Stimulated activated CD8-positive, alpha-beta memory T cell treated with anti-CD3 and anti-CD28 coated beads, Interleukin-4, amount 100 ng/mL, for 48 hours (primary cell): ENCODE results near the gene THBS2.
"Not testable (repeated sequence)": the region's sequence is repeated elsewhere in the genome, so short reads cannot be mapped to it uniquely, and the experiment has no call there.

Source experiments
- DNase-seq: peaks from one replicate; pipeline ENCODE4 v3.0.0-alpha.2; 2020

THBS2 gene

DNA sequence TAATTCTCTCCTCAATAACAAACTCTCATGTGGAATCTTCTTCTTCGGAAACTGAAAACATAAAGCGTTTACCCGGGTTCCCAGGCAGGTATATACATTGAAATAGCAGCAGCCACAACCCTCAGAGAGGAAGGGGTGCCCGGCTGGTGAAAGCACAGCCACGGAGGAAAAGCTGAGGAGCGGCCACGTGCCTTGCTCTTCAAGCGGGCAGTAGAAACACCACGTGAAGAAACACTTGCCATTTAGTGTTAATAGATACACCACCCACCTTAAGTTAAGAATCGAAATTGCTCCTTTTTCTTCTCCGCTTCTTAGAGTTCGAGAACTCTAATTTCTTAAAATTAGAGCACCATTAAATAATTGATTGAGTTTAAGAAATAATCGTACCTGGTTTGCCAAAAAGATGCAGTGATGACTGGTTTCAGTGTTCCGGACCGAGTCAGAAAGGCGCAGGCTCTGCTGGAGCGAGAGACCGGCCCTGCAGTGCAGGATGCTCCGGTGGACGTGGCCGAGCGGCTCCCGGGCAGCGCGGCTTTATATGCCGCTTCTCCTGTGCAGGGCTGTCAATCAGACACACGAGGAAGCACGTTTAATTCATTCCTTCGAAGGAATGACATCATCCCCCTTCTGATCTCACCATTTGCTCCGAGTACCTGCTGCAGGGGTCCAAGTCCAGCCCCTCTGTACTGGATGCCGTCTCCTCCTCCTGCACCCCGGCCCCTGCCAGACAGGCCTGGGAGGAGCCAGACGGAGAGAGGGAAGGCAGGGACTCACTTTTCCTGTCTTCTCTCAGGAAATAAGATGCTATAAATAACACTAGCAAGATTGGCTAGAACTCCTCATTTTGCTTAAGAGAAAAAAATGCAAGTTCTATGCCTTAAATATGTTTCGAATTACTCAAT lies at the start of gene THBS2:
Gene THBS2, minus strand, starts transcription at position 510 of the 902 bp plus-strand sequence. CDS start 3,062 bp downstream, outside the sequence.
- DNase-seq: no peak

DNA sequence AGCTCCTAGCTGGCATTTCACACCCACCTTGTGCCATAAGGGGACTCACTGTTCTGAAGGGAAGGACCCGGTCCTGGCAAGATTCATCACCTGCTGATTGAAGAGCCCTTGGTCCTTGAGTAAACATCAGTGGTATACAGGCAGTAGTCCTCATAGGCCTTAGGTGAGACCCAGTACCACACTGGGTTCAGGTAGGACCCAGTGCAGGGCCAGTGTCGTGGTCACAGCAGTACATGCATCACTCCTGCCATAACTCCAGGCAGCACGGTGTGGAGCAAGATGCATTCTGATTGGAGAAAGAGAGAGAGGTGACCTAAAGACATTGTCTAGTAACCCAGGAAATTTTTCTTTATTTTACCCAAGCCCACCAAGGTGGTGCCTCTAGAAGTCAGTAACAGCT lies 49.1 kb upstream of the THBS2 start:
- DNase-seq: no peak

DNA sequence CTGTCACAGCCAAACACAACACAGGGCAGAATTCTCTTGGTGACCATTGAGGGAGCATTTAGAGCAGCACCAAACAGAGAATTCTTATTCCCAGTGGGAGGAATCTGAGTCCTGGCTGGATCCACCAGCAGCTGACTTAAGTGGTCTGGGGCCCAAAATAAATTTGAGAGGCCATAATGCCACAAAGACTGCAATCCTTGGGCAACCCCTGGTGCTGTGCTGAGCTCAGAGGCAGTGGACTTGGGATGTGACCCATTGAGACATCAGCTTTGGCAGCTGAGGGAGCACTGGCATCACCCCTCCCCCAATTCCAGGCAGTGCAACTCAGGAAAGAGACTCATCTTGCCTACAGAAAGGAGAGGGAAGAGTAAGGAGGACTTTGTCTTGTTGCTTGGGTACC lies 48.6 kb upstream of the THBS2 start:
- DNase-seq: no peak

DNA sequence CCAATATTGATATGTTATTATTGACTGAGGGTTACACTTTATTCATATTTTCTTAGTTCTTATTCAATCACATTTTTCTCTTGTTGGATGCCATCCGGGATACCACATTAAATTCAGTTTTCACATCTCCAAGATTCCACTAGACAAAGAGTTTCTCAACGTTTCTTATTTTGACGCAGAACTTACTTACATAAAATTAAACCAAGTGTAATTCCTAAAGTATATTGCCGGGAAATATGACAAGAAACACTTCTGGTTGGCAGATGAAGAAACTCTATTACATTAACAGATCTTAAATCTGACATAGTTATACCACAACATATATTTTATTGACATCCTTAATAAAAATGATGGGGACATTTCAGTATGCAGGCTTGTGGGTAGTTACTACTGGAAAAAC lies 47.3 kb upstream of the THBS2 start:
- DNase-seq: no peak

DNA sequence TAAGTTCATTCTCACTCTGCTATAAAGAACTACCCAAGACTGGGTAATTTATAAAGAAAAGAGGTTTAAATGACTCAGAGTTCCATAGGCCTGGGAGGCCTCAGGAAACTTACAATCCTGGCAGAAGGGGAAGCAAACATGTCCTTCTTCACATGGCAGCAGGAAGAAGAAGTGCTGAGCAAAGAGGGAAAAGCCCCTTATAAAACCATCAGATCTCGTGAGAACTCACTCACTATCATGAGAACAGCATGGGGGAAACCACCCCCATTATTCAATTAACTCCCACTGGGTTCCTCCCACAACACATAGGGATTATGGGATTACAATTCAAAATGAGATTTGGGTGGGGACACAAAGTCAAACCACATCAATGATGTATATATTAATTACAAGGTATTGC lies 45.0 kb upstream of the THBS2 start:
- not testable (repeated sequence) for DNase-seq

DNA sequence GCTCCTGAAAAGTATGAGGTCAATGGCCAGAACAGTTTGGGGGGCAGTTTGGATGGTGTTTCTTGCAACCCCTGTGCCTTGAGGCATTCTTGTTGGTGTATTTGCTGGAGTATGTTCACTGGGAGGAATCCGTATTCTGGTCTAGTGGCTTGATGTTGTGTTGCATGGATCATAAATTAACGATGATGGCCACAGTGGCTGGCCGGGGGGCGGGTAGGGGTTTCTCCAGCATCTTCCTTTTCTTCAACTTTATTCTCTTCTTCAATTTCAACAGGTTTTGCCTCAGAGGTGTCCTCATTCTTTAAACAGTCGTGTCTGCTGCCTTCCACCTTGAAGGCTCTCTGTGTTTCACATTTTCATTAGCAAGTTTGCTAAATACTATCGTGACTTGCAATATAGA lies 43.0 kb upstream of the THBS2 start:
- DNase-seq: no peak

DNA sequence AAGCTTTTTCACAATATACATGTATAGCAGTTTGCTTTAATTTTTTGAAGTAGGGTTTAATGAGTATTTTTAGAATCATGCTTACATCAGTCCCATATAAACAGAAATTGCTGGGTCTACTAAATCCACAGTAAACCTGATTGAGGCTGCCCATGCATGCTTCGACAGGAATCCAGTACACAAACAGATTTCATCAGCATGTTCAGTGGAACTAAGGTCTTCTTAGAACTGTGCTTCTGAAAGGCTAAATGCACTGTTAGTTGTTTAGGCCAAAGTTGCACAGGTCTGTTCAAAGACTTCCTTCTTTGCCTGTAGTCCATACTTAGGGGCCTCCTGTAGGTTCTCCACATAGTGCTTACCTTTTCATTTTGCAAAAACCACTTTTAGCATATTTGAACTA lies 42.5 kb upstream of the THBS2 start:
- DNase-seq: no peak

DNA sequence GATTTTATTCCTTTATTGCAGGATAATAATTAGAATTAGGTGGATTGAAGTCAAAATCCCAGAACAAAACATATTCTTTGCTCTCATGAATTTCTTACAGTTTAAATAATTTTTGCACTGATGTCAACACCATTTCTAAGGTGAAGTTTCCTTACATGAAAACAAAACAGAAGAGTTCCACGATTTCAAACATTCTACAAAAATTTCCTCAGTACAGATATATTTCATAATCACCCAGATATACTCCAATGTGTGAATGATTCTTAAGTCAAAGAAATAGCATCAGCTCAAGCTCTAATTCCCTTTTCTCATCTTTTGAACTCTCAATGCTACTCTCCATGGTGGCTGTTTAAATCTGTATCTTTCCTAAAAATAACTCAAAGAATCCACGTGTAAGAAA lies 39.5 kb upstream of the THBS2 start:
- no peak for DNase-seq

DNA sequence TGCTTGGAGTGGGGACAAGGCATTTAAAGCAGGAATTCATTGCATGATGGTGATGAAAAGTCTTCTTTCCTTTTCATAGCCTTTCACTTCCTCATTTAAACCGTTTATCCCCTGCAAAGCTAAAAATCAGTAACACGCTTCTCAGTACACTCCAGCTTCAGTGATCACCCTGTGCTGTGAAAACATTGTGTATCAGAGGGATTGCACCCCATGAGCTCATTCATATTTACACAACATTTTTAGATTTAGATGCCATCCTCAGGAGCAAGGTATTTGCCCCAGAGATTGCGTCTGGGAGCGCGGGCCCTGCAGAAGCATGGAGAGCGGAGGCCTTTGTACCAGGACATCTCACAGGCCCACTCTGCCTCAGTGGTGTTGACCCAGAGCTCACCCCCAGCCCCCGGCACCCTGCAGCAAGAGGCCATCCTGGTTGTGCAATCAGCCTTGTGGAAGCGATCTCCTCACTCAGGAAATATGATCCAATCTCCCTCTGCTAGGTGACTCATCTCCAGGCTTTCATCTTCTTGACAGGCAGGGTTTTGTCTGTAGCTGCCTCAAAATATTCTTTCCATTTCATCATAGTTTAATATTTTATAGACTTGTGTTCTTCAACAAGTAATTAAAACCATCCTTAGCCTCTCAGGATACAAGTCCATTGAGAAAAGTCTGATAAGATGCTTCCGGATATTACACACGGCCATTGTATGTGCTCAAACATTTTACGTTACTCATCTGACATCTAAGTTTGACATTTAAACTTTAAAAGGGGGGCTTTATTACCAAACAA lies 38.9 kb upstream of the THBS2 start:
- no peak for DNase-seq

DNA sequence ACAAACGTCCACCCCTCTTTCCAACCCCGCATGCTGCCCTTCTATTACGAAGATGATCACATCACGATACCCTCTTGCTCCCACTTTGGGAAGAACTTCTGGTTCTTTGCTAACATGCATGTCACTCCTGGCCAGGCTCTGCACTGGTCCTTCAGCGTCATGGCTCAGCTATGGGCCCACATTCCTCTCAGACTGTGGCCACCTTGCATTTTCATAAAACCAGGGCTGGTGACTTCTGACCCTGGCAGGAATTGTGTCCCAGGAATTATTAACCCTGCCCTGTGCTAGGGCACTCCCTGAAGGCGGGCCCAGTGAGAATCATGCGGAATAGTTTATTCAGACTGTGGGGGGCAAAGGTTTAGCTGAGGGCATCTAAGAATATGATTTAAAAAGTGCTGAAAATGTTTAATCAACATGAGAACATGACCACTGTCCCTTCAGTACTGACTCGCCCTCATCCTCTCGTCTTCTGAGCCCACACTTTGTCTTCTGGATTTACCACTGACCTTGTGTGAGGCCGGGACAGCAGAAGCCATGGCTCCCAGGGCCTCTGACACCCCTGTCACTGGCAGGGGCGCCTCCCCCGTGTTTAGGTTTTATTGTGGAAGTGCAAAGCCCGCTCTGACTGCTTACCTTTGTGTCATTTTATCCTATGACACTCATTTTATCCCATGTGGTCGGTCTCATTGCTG lies 38.1 kb upstream of the THBS2 start:
- no peak for DNase-seq

DNA sequence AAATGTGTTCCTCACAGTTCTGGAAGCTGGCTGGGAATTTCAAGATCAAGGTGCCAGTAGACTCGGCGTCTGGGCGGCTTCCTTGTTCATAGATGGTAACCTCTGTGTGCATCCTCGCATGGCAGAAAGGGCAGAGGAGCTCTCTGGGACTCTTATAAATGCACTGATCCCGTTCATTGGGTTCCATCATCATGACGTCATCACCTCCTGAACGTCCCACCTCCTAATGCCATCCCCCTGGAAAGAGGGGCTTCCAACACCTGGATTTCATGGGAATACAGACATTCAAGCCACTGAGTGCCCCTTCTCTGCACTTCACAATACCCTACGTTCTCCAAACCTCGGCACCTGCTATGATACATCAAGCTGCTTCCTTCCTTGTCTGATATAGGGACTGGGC lies 37.5 kb upstream of the THBS2 start:
- DNase-seq: no peak

DNA sequence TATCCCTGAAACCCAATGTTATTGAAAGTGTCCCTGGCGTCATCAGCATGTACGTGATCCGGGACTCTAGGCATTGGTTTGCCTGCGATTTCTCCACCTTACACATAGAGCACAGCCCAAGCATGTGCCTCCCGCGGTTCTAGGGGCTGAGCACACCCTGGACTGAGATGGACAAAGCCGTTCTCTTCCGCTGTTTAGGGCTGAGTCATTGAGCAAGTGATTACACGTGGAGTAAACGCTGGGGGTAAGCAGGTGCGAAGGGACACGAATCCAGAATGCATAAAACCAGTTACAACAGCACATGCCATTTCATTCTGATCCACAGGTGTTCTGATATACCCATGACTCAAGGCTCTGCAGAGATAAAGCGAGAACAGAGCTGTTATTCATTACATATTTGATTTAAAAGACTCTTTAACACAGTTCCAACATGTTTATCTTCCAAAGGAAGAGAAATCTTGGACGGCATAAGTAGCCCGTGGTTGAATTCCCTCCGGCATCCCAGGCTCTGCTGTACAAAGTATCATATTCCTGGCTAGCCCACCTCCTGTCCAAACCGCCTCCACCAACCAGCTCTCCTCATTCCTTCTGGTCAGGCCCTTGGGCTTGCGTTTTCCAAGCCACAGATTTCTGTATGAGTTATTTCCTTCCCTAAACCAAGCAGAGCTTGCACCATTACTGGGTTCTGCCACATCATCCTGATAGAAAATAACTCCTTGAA lies 36.1 kb upstream of the THBS2 start:
- no peak for DNase-seq

DNA sequence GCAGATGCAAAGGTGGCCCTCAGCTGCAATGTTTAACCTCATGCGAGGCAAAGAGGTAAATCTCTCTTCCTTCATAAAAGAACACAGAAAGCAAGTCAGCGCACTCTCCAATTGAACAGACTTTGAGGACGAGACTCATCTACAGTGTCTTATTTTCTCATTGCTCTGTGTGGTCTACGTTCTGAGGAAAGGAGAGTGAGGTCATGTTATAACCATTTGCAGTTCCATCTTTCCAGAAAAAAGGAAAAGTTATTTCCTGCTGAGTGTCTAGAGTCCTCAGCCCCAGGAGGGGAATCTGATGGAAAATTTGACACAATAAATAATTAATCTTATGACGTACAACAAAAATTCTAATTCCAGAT lies 35.6 kb upstream of the THBS2 start:
- no peak for DNase-seq

DNA sequence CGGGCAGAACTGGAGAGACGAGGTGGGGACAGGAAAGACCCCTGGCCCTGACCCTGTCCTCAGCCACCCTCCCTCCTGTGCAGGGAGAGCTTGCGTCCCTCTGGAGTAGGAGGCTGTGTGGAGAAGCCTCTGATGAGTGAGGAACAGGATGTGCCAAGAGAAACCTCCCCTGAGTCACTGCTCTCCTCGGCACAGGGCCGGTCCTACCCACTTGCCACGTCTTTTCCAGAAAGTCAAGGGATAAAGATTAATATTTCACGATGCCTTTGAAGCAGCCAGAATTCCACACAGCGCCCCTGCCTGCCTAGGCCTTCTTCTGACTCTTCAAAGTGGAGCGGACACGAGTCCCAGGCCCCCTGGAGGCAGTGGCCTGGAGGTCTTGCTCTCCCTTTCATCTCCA lies 34.9 kb upstream of the THBS2 start:
- DNase-seq: no peak

DNA sequence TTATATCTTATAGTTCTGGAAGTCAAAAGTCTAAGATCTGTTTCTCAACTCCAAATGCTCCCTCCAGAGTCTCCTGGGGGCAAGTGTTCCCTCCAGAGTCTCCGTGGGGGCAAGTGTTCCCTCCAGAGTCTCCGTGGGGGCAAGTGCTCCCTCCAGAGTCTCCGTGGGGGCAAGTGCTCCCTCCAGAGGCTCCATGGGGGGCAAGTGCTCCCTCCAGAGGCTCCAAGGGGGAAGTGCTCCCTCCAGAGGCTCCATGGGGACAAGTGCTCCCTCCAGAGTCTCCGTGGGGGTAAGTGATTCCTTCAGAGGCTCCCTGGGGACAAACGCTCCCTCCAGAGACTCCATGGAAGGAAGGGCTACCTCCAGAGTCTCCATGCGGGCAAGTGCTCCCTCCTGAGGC lies 34.0 kb upstream of the THBS2 start:
- DNase-seq: no peak

DNA sequence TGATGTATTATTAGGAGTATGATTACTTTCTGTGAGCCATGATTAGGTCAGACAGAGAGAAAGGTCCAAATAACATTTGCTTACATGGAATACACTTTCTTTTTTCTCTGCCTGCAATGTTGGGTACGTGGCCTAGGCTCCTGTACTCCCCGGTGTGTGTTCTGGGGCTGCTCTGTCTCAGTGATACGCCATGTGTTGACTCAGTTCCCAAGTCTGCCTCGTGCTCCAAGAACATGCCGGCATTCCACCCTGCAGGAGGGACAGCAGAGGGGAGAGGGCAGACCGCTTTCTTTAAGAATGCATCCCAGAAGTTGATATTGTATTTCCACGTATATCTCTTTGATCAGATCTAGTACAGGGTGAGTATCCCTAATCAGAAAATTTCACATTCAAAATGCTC lies 33.3 kb upstream of the THBS2 start:
- no peak for DNase-seq

DNA sequence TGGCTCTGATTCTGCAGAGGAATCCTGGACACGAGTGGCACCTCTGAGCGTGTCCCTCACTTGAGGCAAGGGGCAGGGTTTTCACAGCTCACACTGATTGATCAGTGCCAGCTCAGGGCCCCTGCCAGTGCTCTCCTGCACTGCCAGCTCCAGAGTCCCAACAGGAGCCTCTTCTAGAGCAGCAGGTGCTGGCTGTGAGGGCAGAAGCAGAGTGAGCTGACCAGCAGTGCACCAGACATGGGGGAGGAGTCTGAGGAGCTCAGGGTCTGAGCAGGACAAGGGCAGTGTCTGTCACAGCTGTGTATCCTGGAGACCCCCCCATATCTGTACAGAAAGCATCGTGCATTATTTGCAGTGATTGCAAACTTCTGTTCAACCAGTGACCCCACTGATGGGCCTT lies 31.5 kb upstream of the THBS2 start:
- DNase-seq: no peak

DNA sequence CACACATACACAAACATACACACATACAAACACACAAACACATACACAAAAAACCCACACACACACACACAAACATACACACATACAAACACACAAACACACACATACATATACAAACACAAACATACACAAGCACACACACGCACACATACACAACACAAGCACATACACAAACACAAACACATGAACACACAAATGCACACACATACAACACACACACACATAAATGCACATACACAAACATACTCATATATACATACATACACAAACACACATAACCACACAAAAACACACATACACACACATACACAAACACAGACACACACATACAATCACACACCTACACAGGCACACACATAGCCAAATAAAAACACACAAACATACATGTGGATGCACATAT lies 30.3 kb upstream of the THBS2 start:
- no peak for DNase-seq

DNA sequence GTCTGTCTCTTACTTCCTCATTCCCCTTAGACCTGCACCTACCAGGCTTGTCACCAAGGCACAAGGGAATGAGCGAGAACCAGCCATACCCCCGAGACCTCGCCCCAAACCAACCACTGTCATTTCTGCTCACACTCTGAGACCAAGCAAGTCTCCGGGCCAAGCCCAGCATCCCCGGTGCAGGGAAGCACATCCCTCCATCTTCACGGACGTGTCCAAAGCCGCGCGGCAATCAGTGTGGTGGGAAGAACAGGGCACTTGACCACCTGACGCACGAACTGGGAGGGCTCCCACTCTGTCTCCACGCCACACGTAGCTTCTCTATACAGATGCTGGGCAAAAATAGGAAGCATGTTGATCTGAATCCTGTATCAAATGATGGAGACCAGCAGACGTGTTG lies 28.4 kb upstream of the THBS2 start:
- no peak for DNase-seq

DNA sequence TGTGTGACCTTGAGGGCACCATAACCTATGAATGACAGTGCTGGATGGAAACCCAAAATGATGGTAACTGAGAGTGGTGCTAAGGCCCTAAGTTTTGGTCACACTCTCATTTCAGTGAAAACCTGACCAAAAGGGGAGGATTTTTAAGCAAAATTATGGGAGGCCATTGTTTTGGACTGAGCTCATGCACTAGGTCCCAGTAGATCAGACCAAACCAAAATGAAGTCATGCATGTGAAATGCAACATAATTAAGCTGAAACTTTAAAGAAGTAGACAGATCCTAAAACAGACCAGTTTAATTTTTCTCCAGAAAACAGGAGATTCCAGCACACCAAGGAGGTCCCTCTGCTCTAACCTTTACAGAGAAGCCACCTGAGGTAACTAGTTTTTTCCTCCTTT lies 24.0 kb upstream of the THBS2 start:
- no peak for DNase-seq

DNA sequence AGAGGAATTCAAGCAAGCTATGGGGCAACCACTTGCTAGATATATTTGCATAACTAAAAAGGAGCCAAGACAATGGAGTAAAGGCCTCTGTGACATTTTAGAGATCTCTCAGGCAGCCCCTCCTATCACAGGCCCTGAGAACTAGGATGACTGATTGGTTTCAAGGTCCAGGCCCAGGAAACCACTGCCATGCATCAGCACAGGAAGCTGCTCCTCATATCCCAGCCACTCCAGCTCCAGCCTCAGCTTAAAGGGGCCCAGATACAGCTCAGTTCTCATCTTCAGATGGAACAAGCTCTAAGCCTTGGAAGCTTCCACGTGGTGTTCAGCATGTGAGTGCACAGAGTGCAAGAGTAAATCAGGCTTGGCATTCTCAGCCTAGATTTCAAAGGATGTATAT lies 21.1 kb upstream of the THBS2 start:
- DNase-seq: no peak

DNA sequence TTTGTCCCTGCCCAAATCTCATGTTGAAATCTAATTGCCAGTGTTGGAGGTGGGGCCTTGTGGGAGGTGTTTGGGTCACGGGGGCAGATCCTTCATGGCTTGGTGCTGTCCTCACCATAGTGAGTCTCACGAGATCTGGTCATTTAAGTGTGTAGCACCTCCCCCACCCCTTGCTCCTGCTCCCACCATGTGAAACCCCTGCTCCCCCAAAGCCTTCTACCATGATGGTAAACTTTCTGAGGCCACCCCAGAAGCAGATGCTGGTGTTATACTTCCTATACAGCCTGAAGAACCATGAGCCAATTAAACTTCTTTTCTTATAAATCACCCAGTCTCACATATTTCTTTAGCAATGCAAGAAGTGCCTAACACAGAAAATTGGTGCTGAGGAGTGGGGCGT lies 19.9 kb upstream of the THBS2 start:
- DNase-seq: no peak

DNA sequence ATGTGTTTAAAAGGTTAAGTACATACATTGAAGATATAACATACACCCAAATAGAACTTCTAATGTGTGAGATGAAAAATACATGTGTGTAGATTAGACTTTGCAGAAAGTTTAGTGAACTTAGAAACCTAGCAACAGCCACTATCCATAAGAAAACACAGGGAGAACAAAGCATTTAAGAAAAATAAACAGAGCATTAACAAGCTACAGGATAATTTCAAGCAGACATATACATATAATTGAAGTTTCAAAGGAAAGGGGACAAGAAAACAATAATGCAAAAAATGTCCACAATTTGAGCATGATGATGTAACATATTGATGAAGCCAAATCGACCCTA lies 18.2 kb upstream of the THBS2 start:
- DNase-seq: no peak
